ENCODE results near the gene PDZD2.

DNA sequence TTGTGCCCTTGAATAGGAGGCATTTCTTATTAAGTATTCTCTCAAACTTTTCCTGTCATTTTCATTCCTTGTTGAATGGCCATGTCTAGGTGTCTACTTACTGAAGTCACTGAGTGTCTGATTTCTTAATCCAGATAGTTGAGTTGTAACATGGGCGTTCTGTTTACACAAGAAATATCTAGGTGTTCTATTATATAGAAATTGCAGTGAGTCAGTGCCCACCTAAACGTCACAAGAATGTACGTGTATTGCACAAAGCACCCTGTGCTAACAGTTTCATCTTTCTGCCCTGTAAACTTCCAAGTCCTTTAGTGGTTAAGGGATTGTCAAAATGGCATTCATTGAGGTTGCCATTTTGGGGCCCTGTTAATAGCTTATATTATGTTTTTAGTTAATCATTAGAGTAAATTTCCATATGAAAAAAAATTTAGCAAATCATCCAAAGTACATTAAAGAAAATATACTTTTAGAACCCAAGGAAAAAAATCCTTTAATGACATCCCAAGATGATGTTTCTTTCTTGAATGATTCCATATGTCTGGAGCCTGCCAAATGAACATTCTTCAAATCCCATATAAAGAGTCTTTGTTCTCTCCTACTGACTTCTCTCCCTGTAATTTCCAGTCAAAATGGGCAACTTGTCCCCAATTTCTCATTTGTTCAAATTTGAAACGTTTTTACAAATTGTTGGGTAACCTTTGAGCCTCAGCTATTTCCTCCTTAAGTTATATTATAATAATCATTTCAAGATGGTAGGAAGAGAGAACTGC is 421.0 kb downstream of the PDZD2 start:
- TF ChIP-seq, protein P1, sequence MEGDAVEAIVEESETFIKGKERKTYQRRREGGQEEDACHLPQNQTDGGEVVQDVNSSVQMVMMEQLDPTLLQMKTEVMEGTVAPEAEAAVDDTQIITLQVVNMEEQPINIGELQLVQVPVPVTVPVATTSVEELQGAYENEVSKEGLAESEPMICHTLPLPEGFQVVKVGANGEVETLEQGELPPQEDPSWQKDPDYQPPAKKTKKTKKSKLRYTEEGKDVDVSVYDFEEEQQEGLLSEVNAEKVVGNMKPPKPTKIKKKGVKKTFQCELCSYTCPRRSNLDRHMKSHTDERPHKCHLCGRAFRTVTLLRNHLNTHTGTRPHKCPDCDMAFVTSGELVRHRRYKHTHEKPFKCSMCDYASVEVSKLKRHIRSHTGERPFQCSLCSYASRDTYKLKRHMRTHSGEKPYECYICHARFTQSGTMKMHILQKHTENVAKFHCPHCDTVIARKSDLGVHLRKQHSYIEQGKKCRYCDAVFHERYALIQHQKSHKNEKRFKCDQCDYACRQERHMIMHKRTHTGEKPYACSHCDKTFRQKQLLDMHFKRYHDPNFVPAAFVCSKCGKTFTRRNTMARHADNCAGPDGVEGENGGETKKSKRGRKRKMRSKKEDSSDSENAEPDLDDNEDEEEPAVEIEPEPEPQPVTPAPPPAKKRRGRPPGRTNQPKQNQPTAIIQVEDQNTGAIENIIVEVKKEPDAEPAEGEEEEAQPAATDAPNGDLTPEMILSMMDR (IDR thresholded peaks at IDR 0.05): no peak
- no peak for TF ChIP-seq POLR2A (IDR thresholded peaks at IDR 0.05)
